Nucleus accumbens (tissue), 56 donors: ENCODE measurements around the gene AKT3.
A peak's percentile ranks its signal among the peaks of the same experiment; 100 is the strongest.
"Not testable (repeated sequence)": the region's sequence is repeated elsewhere in the genome, so short reads cannot be mapped to it uniquely, and the experiment has no call there.

ENCODE experiments used
- DNase-seq, 56 donors: peaks; one replicate each; lab custom pipeline; 2025; lab: John Stamatoyannopoulos, UW

AKT3 gene

DNA sequence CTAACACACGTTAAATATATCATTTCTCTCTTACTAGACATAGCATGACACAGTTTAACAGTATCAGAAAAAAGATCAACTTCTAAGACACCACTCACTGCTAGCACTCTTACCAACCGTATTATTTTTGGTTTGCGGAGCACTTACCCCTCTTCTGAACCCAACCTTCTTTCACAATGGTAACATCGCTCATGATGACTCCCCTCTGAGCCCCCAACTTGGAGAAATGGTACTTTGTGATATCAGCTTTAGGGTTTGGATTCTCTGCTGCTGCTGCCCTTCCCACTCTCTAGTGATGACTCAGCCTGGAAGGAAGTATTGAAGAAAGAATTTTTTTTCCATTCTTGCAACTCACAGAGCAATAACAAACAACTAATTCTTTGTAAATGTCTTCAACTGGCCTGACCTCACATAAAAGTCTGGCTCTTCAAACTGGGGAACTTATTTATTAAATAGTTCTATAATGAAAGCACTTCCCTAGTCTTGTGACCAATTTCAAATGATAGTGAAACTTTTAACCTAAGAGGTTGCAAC lies 7.0 kb downstream of the AKT3 start:
- peak in 3 of 56 donors; percentile 7 to 12 (median 8) for DNase-seq

DNA sequence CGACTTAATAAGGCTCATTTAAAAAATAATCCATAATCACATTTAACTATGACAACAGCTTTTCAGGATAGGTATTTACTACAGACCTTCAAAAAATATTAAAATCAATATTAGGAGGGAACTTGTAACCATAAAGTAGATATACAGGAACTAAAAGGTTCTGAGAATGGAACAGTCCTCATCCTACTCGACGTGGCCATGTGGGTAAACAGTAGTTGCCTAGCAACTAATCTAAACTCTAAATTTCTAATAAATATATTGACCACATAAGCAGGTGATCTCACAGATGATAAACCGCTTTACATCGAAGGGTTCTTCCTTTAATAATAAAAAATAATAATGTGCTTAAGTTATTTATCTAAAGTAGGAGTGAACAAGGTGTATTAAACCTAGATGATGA lies 7.9 kb downstream of the AKT3 start:
- no peak for DNase-seq

DNA sequence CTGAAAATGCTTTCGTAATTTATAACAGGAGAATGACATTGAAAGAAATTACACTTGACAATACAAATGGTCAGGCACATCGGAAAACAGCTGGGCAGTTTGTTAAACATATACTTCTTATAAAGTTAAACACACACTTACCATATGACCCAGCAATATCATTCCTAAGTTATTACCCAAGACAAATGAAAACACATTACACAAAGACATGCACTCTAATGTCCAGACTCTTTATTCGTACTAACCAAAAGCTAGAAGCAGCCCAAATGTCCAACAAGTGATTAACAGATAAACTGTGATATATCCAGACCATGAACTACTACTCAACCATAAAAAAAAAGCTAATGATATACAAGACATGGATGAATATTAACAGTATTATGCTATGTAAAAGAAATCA lies 8.5 kb downstream of the AKT3 start:
- DNase-seq: no peak

DNA sequence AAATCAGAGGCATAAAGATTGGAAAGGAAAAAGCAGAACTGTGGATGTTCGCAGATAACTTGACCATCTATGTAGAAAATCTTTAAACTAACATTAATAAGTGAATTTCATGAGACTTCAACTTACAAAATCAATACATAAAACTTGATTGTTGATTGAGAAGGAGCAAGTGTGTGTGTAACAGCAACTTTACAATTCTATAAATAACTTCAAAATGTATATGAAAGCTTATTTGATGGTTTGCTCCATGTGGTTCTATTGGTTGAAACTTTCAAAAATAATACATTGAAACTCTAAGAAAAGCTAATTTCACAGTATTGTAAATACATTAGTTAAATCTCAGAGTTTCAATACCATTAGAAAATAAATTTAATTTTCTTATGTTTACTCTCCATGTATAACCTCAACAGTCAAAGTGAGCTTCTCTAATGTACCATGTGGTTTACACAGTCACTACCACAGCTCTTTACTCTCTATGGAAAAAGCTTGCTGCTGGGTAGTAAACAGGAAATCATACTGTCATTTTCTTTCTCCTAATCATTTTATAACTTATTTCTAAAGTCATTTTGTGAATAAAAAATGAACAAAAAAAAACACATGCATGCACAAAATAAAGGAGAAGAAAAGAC lies 12.0 kb downstream of the AKT3 start:
- no peak for DNase-seq

DNA sequence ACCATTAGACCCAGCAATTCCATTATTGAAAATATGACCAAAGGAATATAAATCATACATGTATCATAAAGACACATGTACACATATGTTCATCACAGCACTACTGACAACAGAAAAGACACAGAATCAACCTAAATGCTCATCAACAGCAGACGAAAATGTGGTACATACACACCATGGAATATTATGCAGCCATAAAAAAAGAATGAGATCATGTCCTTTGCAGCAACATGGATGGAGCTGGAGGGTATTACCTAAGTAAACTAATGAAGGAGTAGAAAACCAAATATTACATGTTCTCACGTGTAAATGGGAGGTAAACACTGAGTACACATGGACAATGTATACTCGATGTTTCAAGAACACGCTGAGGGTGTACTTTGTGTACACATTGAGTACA lies 15.9 kb downstream of the AKT3 start:
- no peak for DNase-seq

DNA sequence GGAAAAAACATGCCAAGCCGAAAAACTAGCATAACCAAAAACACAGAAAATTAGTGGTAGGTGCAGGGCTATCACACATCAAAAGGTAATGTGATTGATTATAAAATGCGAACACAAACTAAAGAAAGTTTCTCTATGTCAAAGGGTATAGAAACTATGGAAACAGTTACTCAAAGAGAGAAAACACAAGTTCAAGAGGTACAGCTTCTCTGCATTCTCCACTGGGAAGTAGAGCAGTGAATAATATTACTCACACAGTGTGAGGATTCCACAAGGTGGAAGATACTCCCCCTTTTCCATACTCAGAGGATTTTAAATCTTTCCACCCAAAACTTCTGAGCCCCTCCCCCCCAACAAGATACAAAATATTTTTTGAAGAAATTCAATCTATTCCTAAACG lies 18.6 kb downstream of the AKT3 start:
- no peak for DNase-seq

DNA sequence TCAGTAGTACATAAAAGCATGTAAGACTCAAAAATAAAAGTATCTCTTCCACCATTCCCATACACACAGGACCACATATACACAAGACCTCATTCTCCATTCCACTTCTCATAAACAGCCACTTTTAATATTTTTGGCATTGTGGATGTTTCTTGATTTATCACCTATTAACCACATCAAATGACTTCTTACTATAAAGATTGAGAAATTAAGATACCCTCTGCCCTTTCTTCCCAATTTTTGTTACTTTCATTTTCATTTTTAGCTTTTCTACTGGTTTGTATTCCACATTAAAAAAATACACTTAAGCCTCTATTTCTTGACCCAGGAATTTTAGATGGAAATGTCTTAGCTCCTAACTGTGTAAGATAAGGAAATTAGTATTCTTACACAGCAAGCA lies 22.8 kb downstream of the AKT3 start:
- no peak for DNase-seq

DNA sequence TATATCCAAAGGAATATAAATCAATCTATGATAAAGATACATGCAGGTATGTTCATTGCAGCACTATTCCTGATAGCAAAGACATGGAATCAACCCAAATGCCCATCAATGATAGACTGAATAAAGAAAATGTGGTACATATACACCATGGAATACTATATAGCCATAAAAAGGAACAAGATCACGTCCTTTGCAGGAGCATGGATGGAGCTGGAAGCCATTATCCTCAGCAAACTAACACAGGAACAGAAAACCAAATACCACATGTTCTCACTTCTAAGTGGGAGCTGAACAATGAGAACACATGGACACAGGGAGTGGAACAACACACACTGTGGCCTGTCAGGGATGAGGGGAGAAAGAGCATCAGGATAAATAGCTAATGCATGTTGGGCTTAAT lies 25.1 kb downstream of the AKT3 start:
- DNase-seq: not testable (repeated sequence)

DNA sequence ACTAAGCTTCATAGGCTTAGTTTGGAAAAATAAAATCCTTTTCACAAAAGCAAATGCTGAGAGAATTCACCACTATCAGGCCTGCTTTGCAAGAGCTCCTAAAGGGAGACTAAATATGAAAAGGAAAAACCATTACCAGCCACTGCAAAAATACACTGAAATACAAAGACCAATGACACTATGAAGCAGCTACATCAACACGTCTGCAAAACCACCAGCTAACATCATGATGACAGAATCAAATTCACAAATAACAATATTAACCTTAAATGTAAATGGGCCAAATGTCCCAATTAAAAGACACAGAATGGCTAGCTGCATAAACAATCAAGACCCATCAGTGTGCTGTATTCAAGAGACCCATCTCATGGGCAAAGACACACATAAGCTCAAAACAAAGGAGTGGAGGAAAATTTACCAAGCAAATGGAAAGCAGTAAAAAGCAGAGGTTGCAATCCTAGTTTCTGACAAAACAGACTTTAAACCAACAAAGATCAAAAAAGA lies 28.8 kb downstream of the AKT3 start:
- DNase-seq: no peak

DNA sequence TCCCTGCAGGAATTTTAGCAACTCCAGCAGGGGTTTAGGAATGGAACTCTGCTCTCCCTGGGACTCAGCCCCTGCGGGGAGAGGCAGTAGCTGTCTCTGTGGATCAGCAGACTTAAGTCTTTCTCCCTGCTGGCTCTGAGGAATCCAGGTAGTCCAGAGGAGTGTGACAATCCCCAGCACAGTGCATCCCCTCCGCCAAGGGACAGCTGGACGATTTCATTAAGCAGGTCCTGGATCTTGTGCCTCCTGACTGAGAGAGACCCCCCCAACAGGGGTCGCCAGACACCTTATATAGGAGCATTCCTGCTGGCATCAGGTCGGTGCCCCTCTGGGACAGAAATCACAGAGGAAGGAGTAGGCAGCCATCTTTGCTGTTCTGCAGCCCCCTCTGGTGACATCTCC lies 30.6 kb downstream of the AKT3 start:
- DNase-seq: no peak

DNA sequence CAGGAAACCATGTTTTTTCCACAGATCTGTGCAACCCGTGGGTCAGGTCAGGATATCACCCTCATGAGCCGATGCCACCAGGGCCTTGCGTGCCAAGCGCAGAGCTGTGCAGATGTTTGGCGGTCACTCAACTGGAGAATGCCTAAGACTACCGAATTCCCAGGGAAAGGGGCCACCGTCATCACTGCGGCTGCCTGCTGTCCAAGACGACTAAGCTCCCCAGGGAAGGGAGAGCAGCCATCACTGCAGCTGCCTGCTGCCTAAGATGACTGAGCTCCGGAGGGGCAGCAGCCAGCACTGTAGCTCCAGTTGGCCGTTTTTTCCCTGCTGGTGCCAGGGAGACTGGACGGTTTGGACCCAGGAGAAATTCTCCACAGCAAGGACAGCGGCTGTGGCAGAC lies 31.1 kb downstream of the AKT3 start:
- DNase-seq: no peak

DNA sequence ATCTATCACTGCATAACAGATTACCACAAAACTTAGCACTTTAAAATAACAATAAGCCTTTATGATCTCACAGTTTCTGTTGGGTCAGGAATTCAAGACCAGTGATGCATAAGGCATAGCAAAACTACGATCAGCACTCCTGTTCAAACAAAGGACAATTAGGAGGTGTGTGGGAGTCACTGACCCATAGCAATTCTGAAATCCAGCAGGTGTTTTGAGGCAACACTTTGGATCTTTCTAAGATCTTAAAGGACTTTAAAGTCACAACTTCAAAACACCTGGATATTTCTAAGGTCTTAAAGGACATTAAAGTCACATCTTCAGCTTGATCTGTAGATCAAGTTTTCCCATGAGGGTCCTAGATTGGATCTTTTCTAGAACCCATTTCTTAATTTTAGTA lies 35.3 kb downstream of the AKT3 start:
- no peak for DNase-seq

DNA sequence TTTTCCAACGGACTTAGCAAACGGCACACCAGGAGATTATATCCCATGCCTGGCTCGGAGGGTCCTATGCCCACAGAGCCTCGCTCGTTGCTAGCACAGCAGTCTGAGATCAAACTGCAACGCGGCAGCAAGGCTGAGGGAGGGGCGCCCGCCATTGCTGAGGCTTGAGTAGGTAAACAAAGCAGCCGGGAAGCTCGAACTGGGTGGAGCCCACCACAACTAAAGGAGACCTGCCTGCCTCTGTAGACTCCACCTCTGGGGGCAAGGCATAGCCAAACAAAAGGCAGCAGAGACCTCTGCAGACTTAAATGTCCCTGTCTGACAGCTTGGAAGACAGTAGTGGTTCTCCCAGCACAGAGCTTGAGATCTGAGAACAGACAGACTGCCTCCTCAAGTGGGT lies 42.7 kb downstream of the AKT3 start:
- not testable (repeated sequence) for DNase-seq

DNA sequence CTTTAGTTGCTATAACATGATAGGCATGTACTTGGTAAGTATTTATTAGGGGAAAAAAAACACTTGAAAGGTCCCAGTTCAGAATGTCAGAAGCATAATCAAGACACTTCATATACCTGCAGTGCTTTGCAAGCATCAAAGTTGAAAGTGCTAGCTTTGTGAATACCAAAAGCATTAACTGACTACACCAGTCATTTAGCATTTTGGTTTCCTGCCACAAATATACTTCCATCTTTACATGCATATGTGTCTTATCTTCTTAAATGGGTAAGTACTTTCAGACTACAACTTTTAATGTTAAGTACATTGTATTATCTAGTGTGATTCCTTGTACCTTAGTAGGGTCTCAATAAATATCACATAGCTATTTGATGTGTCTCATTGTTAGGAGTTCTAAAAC lies 43.7 kb downstream of the AKT3 start:
- no peak for DNase-seq

DNA sequence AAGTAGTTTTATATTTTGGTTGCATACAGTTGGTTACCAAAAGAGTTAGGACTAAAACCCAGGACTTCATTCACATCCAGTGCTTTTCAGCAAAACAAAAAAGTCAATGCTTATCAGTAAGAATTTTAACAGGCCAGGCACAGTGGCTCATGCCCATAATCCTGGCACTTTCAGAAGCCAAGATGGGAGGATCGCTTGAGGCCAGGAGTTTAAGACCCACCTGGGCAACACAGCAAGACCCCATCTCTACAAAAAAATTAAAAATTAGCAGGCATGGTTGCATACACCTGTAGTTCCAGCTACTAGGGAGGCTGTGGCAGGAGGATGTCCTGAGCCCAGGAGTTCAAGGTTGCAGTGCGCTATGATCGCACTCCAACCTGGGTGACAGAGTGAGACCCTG lies 47.3 kb downstream of the AKT3 start:
- DNase-seq: no peak

DNA sequence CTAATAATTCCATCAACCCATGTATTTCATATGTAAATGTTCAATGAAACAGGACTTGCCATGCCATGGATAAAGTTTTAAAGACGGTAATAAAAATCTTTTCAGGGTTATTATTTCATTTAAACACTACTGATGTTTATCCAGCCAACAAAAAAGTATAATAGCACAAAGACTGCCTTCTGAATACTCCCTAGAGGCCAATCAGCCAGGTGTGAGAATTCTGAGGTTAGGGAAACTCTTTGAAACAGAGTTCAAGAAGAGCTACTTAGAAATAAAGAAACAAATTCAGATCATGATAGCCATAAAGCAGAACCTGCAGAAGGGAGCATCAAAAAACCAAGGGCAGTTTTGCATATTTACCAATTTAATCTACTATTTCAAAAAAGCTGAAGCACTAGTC lies 48.7 kb downstream of the AKT3 start:
- no peak for DNase-seq

DNA sequence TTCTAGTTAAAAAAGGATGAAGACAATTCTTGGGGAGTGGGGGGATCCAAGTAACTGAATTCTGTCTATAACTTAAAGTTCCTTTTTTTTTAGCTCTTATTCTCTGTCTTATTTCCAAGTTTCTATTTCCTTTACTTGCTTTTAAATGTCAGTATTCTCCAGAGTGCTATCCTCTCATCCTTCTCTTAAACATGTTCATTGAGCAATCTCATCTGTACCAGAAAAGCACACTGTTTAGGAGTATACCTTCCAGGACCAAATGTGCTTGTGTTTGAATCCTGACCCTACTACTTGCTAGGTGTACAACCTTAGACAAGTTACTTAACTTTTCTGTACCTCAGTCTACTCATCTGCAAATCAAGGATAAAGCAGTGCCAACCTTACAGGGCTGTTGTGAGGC lies 50.1 kb downstream of the AKT3 start:
- DNase-seq: no peak

DNA sequence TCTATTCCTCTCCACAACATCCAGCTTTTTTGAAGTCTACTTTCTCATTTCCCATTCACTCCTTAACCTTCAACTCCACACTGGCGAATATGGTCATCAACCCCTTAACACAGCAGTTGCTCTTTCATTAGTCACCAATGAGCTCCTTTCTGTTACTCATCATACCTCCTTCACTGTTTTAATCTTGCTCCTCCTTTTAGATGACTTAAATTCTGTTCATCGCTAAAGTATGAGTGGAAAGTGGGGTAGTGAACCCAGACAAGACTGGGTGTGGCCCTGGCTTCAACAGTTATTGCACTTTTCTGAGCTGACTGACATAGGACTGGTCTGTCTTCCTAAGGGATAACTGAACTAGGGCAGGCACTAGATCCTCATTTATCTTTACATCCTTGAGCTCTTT lies 51.3 kb downstream of the AKT3 start:
- DNase-seq: no peak

DNA sequence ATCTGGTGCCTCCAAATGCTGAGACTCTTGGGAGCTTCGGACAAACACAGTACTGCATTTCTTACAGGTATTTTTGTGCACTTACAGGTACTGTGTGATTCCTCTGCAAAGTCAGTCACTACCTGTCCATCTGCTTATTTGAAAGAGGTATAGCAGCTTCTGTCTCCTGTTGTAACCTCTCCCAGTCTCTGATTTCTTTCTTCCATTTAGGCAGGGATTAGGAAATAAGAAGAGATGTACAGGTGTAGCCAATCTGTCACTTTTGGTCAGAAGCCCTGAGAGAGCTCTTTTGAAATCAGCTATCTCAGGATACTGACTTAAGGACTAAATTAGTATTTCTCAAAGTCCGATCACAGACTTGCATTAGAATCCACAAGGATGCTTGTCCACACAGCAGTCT lies 54.0 kb downstream of the AKT3 start:
- DNase-seq: no peak

DNA sequence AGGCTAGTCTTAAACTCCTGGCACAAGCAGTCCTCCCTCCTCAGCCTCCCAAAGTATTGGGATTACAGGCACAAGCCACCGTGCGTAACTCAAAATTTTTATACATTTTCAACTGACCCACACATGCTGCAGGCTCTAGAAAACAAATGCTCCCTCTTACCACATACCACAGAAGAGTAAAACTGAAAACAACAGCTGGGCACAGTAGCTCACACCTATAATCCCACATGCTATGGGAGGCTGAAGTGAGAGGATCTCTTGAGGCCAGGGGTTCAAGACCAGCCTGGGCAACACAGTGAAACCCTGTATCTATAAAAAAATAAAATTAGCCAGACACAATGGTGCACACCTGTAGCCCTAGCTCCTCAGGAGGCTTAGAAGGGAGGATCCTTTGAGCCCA lies 56.7 kb downstream of the AKT3 start:
- DNase-seq: no peak

DNA sequence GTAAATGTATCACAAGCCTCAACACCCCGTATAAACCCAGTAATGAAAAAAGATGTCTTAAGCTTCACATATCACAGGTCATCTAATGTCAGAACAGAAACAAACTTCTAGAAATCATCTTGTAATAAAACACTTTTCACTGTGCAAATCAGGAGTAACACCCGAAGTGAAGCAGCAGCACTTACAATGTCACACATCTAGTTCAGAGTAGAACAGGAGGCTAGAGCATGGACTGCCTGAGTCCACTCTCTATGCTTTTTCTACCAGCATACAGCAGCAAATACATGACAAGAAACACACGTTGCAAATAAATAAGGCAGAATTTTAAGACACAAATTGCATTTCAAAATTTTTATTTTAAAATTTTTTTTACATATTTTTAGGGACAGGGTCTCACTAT lies 57.2 kb downstream of the AKT3 start:
- DNase-seq: no peak

DNA sequence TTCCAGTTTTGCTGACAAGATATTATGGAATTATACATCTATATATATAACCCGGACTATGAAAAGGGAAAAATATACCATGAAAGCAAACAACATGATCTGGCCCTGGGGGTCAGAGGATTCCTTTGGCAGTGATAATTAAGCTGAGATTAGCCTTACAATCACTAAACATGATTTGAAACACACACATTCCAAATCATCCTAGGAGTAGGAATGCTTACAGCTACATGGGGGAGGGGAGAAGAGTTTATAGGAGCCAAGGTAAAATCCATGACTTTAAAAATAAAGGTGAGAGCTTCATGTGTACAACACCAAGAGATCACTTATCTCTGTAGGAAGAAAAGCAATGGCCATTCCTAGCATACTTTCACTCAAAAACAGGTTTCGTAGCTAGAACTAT lies 57.6 kb downstream of the AKT3 start:
- no peak for DNase-seq
